DND-41 (cell line): ENCODE measurements around the gene UBXN10.

Experiments used
- CTCF ChIP-seq: IDR thresholded peaks from 2 replicates; pipeline ENCODE4 v1.5.1; 2012; ENCODE audit warnings: borderline replicate concordance, low read length, moderate library complexity, mild to moderate bottlenecking; ENCODE audit not compliant: poor library complexity, severe bottlenecking; ENCODE audit errors: extremely low read depth
- EZH2 ChIP-seq: IDR thresholded peaks from 3 replicates; pipeline ENCODE4 v1.6.1; 2012; ENCODE audit warnings: borderline replicate concordance, low read depth, mild to moderate bottlenecking, moderate library complexity, low read length, inconsistent platforms; ENCODE audit not compliant: severe bottlenecking

- TF ChIP-seq CTCF (no peak), EZH2 (no peak)
These were observed 42.6 kb upstream of the UBXN10 start for GRCh38 chr1:20143318-20143717.
